Activated CD4-positive, alpha-beta T cell treated with anti-CD3 and anti-CD28 coated beads, Interleukin-2, amount 10 ng/mL, durations not matched to agents 24 days and 14 days (primary cell): ENCODE measurements around the gene SLC48A1. TPM values are rescaled to one million over a fixed set of nuclear protein-coding genes. Genes with fewer than 3 reads are reported as not detected.

Experiments used
- DNase-seq: peaks from one replicate; pipeline ENCODE4 v3.0.0; 2022
- H3K27ac Mint-ChIP-seq: one replicate; pipeline ENCODE4 v1.8.0; 2022; ENCODE audit warnings: mild to moderate bottlenecking, mixed read lengths
- H3K27me3 Mint-ChIP-seq: one replicate; pipeline ENCODE4 v1.8.0; 2022; ENCODE audit warnings: mixed read lengths
- H3K36me3 Mint-ChIP-seq: one replicate; pipeline ENCODE4 v1.8.0; 2022; ENCODE audit warnings: low read depth, mild to moderate bottlenecking, mixed read lengths
- H3K4me1 Mint-ChIP-seq: one replicate; pipeline ENCODE4 v1.8.0; 2021; ENCODE audit warnings: mixed read lengths
- H3K4me3 Mint-ChIP-seq: one replicate; pipeline ENCODE4 v1.8.0; 2022; ENCODE audit warnings: mild to moderate bottlenecking, moderate library complexity, mixed read lengths
- H3K9me3 Mint-ChIP-seq: one replicate; pipeline ENCODE4 v1.8.0; 2021; ENCODE audit warnings: mixed read lengths
- intact Hi-C: fragments of 100-400 bp; cut with micrococcal nuclease; formaldehyde crosslinking; loops from one replicate; pipeline ENCODE4 v1.15.1; 2023
- total RNA-seq: library from RNA; stranded (reverse); gene quantifications from 2 replicates; pipeline ENCODE4 v1.2.3, GENCODE V29; 2022

The SLC48A1 gene
- total RNA-seq, 1 donor from 2014 or later, result 12.3 TPM

DNA sequence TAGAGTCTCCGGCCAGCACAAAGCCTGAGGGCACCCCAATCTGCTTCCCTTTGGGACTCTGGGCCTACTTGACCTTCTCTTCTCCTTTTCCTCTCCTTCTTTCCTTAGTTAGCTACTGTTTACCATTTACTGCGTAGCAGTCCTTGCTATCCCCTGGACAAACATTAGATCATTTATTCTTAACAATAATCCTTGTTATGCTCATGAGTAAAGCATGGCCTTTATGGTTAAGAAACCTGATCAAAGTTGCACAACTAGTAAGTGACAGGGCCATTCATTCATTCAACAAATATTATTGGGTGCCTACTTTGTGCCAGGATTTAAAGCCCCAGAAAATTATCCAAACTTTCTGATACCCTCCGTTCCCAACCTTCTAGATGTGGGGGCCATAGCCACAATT is 49.8 kb downstream of the SLC48A1 start:
- H3K27me3 Mint-ChIP-seq, result no peaks in the 10 kb centered on the region
- peak overlapping the region; percentile 54 for H3K27ac Mint-ChIP-seq
- H3K4me1 Mint-ChIP-seq, result peaks cover 64% of the 10 kb centered on the region
- peaks cover 4% of the 10 kb centered on the region for H3K9me3 Mint-ChIP-seq
- H3K4me3 Mint-ChIP-seq, result no peak overlapping the region
- H3K36me3 Mint-ChIP-seq, result peaks cover 16% of the 10 kb centered on the region
- intact Hi-C loops, result no loop called here
- DNase-seq, result no peak

DNA sequence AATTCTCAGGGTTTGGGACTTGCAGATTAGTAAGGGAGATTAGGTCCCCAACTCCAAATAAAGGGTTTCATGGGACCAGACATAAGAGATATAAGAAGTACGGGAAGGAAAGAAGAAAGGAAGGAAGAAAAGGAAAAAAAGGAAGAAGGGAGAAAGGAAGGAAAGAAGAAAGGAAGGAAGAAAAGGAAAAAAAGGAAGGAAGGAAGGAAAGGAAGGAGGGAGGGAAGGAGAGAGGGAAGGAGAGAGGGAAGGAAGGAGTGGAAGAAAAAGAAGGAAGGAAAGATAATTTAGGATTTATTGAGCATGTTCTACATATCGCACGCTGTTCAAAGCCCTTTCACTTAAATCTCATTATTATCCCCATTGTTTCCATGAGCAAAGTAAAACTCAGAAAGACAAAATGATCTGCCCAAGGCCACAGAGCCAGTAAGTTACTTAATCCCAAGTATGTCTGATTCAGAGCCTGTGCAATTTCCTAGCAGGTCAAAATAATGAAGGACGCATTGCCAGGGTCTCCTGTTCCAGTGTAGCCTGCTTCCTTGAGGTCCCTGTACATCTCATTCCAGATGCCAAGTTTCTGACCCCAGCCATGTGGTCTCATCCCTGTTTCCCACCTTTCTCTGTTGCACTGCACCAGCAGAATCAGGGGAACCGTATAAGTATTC is 50.5 kb downstream of the SLC48A1 start:
- Mint-ChIP-seq H3K9me3 (peaks cover 4% of the 10 kb centered on the region), H3K27ac (peak overlapping the region; percentile 82), H3K27me3 (no peaks in the 10 kb centered on the region), H3K4me1 (peaks cover 66% of the 10 kb centered on the region), H3K4me3 (peak overlapping the region; percentile 47), H3K36me3 (peaks cover 9% of the 10 kb centered on the region)
- DNase-seq, result no peak
- intact Hi-C loops, result no loop called here

DNA sequence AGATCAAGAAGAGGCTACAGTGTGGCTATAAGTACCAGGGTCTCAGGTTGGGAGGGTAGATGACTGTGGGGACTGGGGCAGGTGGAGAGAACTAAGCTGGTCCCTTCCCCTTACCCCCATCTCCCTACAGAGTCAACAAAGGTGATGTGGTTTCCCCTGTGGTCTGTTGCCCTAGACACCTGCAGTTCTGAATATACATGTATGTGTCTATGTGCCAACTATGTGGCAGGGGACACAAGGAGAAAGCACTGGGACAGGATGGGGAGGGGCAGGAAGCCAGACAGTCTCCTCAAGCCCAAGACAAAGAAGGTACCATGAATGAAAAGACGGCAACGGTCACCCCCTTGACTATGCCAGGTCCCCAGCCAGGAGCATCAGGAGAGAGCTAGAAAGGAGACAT is 51.2 kb downstream of the SLC48A1 start:
- Mint-ChIP-seq H3K27ac (peak overlapping the region; percentile 82), H3K4me3 (peak overlapping the region; percentile 47), H3K27me3 (no peaks in the 10 kb centered on the region), H3K4me1 (peaks cover 72% of the 10 kb centered on the region), H3K9me3 (peaks cover 4% of the 10 kb centered on the region), H3K36me3 (peaks cover 4% of the 10 kb centered on the region)
- intact Hi-C loops, result no loop called here
- peak; percentile 75 for DNase-seq

DNA sequence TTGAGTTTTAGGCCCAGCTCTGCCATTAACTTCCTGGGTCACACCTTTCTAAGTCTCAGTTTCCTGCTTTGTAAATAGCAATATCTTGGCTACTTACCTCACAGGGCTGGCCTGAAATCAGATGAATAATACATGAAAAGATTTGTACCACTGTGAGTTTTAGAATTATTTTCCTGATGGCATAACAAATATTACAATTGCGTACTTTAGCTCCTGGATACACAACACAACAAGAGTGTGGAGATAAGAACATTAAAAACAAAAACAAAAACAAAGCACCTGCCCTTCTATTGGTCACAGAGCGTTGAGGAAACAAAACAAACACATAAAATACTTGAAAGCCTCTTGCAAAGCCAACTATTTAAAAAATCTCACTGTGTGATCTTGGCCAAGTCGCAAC is 51.6 kb downstream of the SLC48A1 start:
- DNase-seq, result no peak
- Mint-ChIP-seq H3K4me1 (peaks cover 76% of the 10 kb centered on the region), H3K4me3 (peak overlapping the region; percentile 47), H3K36me3 (peaks cover 4% of the 10 kb centered on the region), H3K27ac (peak overlapping the region; percentile 82), H3K27me3 (no peaks in the 10 kb centered on the region), H3K9me3 (peaks cover 4% of the 10 kb centered on the region)
- intact Hi-C loops, result no loop called here

DNA sequence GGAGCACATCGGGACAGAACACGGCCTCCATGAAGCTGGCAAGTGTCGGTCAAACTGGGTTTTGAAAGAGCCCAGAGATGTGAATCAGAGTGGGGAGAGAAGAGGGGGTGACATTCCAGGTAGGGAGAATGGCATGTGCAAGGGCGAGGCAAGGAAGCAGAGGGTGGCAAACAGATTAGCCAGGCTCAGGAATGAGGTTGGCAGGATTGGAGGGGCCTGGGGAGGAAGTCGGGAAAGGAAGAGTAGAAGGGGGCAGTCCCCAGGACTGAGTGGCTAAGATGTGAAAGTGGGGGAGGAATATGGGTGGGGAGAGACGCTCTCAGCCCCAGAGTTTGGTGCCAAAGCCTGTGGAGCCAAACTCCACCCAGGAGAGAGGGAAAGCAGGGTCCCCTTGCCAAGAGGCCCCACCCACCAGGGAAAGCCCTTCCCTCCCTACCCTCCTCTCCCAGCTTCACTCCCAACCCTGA is 52.2 kb downstream of the SLC48A1 start:
- peaks cover 78% of the 10 kb centered on the region for H3K4me1 Mint-ChIP-seq

DNA sequence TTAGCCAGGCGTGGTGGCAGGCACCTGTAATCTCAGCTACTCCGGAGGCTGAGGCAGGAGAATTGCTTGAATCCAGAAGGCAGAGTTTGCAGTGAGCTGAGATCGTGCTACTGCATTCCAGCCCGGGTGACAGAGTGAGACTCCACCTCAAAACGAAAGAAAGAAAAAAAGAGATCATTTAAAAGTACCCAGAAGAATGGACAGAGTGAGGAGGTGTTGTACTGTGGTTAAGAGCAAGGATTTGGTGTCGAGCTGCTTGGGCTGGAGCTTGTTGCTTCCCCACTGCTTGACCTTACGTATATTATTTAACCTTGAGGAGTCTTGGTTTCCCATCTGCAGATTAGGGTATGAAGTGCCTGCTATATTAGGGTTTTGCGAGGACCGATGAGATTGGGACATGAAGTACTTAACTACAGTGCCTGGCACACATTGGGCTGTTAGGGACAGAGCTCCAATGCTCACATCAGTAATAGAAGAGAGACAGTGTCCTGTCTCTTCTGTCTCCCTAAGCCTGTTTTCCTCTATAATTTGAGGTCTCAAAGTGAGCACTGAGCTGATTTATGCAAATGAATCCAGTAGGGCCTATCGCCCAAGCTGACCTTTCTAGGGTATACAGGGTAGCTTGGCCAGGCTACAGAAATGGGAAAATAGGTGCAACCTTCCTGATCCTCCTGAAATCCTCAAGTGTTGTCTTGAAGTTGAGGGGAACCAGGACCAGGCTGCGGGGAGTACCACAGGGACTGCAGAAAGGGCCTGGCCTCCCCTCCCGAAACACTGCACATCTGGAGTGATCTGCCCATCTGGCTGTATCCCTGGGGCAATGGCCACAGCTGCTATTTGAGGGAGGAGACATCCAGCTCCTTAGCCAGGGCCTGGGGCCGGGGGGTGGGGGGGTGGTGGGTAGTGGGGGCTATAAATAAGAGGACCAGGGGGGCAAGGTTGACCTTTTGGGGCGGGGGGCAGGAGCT is 55.3 kb downstream of the SLC48A1 start:
- no peaks in the 10 kb centered on the region for H3K27me3 Mint-ChIP-seq
- H3K27ac Mint-ChIP-seq, result peak overlapping the region; percentile 93
- peak overlapping the region; percentile 76 for H3K4me3 Mint-ChIP-seq
- peaks cover 4% of the 10 kb centered on the region for H3K9me3 Mint-ChIP-seq
- intact Hi-C loops, result no loop called here
- no peak for DNase-seq
- H3K4me1 Mint-ChIP-seq, result peaks cover 83% of the 10 kb centered on the region
- peaks cover 7% of the 10 kb centered on the region for H3K36me3 Mint-ChIP-seq

More for the DNA sequence above, 52.2 kb downstream of the SLC48A1 start:
- intact Hi-C loops, result no loop called here
- H3K9me3 Mint-ChIP-seq, result peaks cover 4% of the 10 kb centered on the region
- H3K4me3 Mint-ChIP-seq, result peak overlapping the region; percentile 47
- DNase-seq, result no peak
- H3K27me3 Mint-ChIP-seq, result no peaks in the 10 kb centered on the region
- H3K36me3 Mint-ChIP-seq, result peaks cover 3% of the 10 kb centered on the region
- peak overlapping the region; percentile 82 for H3K27ac Mint-ChIP-seq

DNA sequence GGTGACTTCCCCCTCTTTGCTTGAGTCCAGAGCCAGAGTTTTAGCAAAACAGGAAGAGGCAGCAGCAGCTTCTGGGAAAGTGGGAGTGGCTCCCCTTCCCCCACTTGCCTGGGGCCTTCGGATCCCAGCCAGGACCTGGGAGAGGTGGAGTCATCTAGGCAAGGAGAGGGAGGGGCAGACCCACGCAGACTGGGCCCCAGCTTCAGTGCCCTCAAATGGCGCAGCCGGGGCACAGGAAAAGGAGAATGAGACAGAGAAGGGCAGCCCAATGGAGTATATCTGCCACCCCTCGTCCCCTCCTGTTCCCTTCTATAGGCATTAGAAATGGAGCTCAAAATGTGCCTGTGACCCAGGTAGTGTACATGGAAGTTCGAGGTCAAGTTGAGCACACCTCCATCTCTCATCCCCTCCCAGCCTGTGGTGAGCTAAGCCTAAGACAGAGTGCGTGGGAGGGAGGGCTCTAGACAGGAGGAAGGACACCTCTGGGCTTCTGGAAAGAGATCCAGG is 56.0 kb downstream of the SLC48A1 start:
- H3K27ac Mint-ChIP-seq, result peak overlapping the region; percentile 93
- intact Hi-C loops, result no loop called here
- H3K4me3 Mint-ChIP-seq, result peak overlapping the region; percentile 76
- H3K36me3 Mint-ChIP-seq, result peaks cover 7% of the 10 kb centered on the region
- H3K4me1 Mint-ChIP-seq, result peaks cover 85% of the 10 kb centered on the region
- peaks cover 4% of the 10 kb centered on the region for H3K9me3 Mint-ChIP-seq
- no peak for DNase-seq
- H3K27me3 Mint-ChIP-seq, result no peaks in the 10 kb centered on the region

DNA sequence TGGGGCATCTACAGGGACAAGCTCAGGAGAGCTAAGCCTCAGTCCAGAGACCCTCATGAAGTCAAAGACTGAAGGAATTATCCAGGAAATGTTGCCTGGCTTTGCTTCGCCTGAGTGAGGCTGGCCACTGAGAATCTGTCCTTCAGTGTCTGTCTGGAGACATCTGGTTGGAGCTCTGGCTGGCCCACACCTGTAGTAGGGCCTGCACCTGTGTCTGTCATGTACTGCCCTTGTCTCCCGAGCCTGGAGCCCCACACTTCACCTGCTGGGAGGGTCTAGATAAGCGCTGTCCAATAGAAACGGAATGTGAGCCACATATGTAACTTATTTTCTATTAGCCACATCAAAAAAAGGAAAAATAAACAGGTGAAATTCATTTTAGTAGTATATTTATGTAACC is 56.5 kb downstream of the SLC48A1 start:
- peaks cover 85% of the 10 kb centered on the region for H3K4me1 Mint-ChIP-seq
- peak overlapping the region; percentile 76 for H3K4me3 Mint-ChIP-seq
- peaks cover 7% of the 10 kb centered on the region for H3K36me3 Mint-ChIP-seq
- H3K27ac Mint-ChIP-seq, result peak overlapping the region; percentile 93
- H3K9me3 Mint-ChIP-seq, result peaks cover 4% of the 10 kb centered on the region
- intact Hi-C loops, result no loop called here
- DNase-seq, result no peak
- H3K27me3 Mint-ChIP-seq, result no peaks in the 10 kb centered on the region

Other genes starting within 250 kb of the SLC48A1 start
- gene RPAP3, start 67.2 kb upstream of the SLC48A1 start, total RNA-seq, result 63.4 and 67.3 TPM in 2 replicates
- gene ENDOU, start 47.7 kb upstream of the SLC48A1 start, total RNA-seq, result 0.09 TPM in 1 of 2 replicates, not detected in the other
- 3.6 and 4.5 TPM in 2 replicates for gene RAPGEF3, start 14.4 kb upstream of the SLC48A1 start, total RNA-seq
- gene HDAC7, start 46.7 kb downstream of the SLC48A1 start, total RNA-seq, result 405 and 419 TPM in 2 replicates
- gene VDR, start 131.8 kb downstream of the SLC48A1 start, total RNA-seq, result 267 and 277 TPM in 2 replicates
- 155 and 162 TPM in 2 replicates for gene TMEM106C, start 190.4 kb downstream of the SLC48A1 start, total RNA-seq
- gene COL2A1, start 231.2 kb downstream of the SLC48A1 start, total RNA-seq, result 0.07 TPM in 1 of 2 replicates, not detected in the other